Gastrocnemius medialis (tissue), 4 donors: ENCODE results near the gene IMMT. TPM values are rescaled to one million over a fixed set of nuclear protein-coding genes. Genes with fewer than 3 reads are reported as not detected.
A peak's percentile ranks its signal among the peaks of the same experiment; 100 is the strongest.

Experiments used
- ATAC-seq, 2 donors: fragments of 150-250 bp; one replicate each; pipeline ENCODE4 v1.9.1; 2016
- DNase-seq, 2 donors: peaks; one replicate each; pipeline ENCODE4 v3.0.0-alpha.2; 2019
- H3K27ac ChIP-seq, 4 donors: fragments of 200-600 bp; sonication (generic); 1 replicate in 1 of 4; 2 replicates in 3 of 4; pipeline ENCODE4 v1.5.1; 2016 to 2018; ENCODE audit warnings: mild to moderate bottlenecking in 2 of 4, moderate library complexity in 1 of 4
- H3K27me3 ChIP-seq, 3 donors: fragments of 200-600 bp; sonication (generic) in 2 of 3; 1 replicate in 1 of 3; 2 replicates in 2 of 3; pipeline versions ENCODE4 v1.5.1 to v1.6.0; 2016 to 2019; ENCODE audit warnings: mild to moderate bottlenecking in 1 of 3, moderate library complexity in 1 of 3
- H3K36me3 ChIP-seq, 2 donors: fragments of 200-600 bp; sonication (generic) in 1 of 2; one replicate each; pipeline ENCODE4 v1.5.1; 2017 to 2018
- H3K4me1 ChIP-seq, 2 donors: fragments of 200-600 bp; sonication (generic) in 1 of 2; one replicate each; pipeline ENCODE4 v1.5.1; 2016 to 2017; ENCODE audit warnings: mild to moderate bottlenecking in 2 of 2
- H3K4me3 ChIP-seq, 4 donors: fragments of 200-600 bp; sonication (generic) in 3 of 4; 1 replicate in 1 of 4; 2 replicates in 3 of 4; pipeline ENCODE4 v1.5.1; 2016 to 2019; ENCODE audit warnings: mild to moderate bottlenecking in 2 of 4
- H3K9me3 ChIP-seq, 3 donors: fragments of 200-600 bp; sonication (generic) in 2 of 3; 1 replicate in 1 of 3; 2 replicates in 2 of 3; pipeline ENCODE4 v1.5.1; 2016 to 2019
- POLR2A ChIP-seq, 2 donors: fragments of 450-650 bp; IDR thresholded peaks; one replicate each; pipeline ENCODE4 v1.6.1; 2017; ENCODE audit warnings: antibody characterized with exemption in 2 of 2, mild to moderate bottlenecking in 2 of 2, moderate library complexity in 2 of 2
- in situ Hi-C, 4 donors: fragments of 200-750 bp; cut with MboI; loops; one replicate each; pipeline versions ENCODE4 v1.15.0 to v1.8.0; 2017; ENCODE audit warnings: low sequenced_read_pairs in 4 of 4
- intact Hi-C: fragments of 100-400 bp; cut with DNase I; formaldehyde crosslinking; loops from one replicate; pipeline ENCODE4 v1.15.1; 2023; ENCODE audit warnings: low total_unique reads
- total RNA-seq, 4 donors: library from RNA; depleted of rRNA; stranded (reverse); fragments of >200 nt; gene quantifications; one replicate each; pipeline versions ENCODE4 v1.1.0 to v1.2.3, GENCODE V29; 2016
- TF ChIP-seq, protein P1 (sequence below), 5 experiments: fragments of 450-650 bp in 3 of 5; fragments of 200-600 bp in 2 of 5; sonication (generic) in 2 of 5; IDR thresholded peaks in 4 of 5; conservative IDR thresholded peaks in 1 of 5; 1 replicate in 4 of 5; 2 replicates in 1 of 5; pipeline ENCODE4 v1.5.1; 2016 to 2019; ENCODE audit warnings: antibody characterized with exemption in 5 of 5, mild to moderate bottlenecking in 3 of 5, moderate library complexity in 3 of 5

Gene IMMT
- total RNA-seq, 4 donors from 2014 or later = 83.5 to 153 (median 127) TPM

DNA sequence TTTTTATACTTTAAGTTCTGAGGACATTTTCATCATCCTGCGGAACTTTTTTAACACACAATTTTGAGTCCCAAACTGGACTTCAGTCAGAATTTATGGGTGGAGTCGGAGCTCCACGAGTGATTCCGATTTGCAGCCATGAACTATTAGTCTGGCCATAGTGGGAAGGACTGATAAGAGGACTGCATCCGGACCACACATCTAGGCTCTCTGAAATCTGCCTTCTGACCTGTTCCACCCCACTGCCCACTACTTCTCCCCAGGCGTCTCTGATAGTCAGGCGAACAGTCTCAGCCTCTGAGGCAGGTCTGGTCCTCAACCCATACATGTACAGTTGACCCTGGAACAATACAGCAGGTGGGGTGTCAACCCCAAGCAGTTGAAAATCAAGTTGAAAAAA is 9.2 kb upstream of the IMMT start:
- Histone ChIP-seq H3K27ac (peak overlapping the region in 1 of 4 donors; percentile 24), H3K9me3 (no peaks in the 10 kb centered on the region), H3K27me3 (no peaks in the 10 kb centered on the region), H3K4me1 (peaks cover 31 to 32% of the 10 kb centered on the region in 2 donors), H3K36me3 (peaks cover 7 to 39% of the 10 kb centered on the region in 2 donors), H3K4me3 (no peak overlapping the region)
- ATAC-seq (no peak), DNase-seq (no peak)
- intact Hi-C loops (no loop called here), in situ Hi-C loops (loop anchor here in 2 of 4 donors (25.0 kb wide), 2 partner anchors 358 to 408 kb away; partner anchors contain the start of genes CHMP3 (in 1 of the 2) and RNF103 (in 1 of the 2))
- TF ChIP-seq, protein P1, sequence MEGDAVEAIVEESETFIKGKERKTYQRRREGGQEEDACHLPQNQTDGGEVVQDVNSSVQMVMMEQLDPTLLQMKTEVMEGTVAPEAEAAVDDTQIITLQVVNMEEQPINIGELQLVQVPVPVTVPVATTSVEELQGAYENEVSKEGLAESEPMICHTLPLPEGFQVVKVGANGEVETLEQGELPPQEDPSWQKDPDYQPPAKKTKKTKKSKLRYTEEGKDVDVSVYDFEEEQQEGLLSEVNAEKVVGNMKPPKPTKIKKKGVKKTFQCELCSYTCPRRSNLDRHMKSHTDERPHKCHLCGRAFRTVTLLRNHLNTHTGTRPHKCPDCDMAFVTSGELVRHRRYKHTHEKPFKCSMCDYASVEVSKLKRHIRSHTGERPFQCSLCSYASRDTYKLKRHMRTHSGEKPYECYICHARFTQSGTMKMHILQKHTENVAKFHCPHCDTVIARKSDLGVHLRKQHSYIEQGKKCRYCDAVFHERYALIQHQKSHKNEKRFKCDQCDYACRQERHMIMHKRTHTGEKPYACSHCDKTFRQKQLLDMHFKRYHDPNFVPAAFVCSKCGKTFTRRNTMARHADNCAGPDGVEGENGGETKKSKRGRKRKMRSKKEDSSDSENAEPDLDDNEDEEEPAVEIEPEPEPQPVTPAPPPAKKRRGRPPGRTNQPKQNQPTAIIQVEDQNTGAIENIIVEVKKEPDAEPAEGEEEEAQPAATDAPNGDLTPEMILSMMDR (IDR thresholded peaks at IDR 0.05 in 4 of 5, conservative IDR thresholded peaks at IDR 0.05 in 1 of 5) = no peak
- TF ChIP-seq POLR2A (IDR thresholded peaks at IDR 0.05) = no peak

DNA sequence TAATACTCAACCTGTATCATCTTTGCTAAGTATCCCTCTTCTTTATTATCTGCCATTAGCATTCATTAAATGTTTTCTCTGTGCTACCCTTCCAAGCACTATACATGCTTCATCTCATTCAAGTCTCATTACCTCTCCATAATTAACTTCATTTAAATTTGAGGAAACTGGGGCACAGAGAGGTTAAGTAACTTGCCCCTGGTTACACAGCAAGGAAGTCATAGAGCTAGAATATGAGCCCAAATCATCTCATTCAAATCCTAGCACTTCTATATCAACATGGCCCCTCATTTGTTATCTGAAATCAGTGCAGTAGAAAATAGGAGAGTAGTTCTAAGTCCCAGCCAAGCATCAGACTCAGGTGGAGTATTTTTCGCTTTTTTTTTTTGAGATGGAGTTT is 8.4 kb upstream of the IMMT start:
- H3K4me3 ChIP-seq = no peak overlapping the region
- H3K27ac ChIP-seq = peak overlapping the region; percentile 61 to 86 (median 76)
- peaks cover 5 to 31% of the 10 kb centered on the region in 2 donors for H3K36me3 ChIP-seq
- H3K9me3 ChIP-seq = no peaks in the 10 kb centered on the region
- no peaks in the 10 kb centered on the region for H3K27me3 ChIP-seq
- no peak for TF ChIP-seq POLR2A (IDR thresholded peaks at IDR 0.05)
- TF ChIP-seq, protein P1 (IDR thresholded peaks at IDR 0.05 in 4 of 5, conservative IDR thresholded peaks at IDR 0.05 in 1 of 5) = no peak
- intact Hi-C loops (no loop called here), in situ Hi-C loops (loop anchor here in 2 of 4 donors (25.0 kb wide), 2 partner anchors 359 to 409 kb away; partner anchors contain the start of genes CHMP3 (in 1 of the 2) and RNF103 (in 1 of the 2))
- H3K4me1 ChIP-seq = peaks cover 31 to 37% of the 10 kb centered on the region in 2 donors
- DNase-seq = no peak
- no peak for ATAC-seq

DNA sequence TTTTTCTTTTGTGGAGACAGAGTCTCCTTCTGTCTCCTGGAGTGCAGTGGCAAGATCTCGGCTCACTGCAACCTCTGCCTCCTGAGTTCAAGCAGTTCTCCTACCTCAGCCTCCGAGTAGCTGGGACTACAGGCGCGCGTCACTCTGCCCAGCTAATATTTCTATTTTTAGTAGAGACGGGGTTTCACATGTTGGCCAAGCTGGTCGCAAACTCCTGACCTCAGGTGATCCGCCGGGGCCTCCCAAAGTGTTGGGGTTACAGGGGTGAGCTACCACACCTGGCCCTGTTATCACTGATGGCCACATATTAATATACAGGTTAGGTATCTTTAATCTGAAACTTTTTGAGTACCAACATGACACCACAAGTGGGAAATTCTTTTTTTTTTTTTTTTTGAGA is 7.4 kb upstream of the IMMT start:
- Histone ChIP-seq H3K27ac (peak overlapping the region; percentile 61 to 86 (median 76)), H3K36me3 (peaks cover 0 to 22% of the 10 kb centered on the region in 2 donors), H3K9me3 (no peaks in the 10 kb centered on the region), H3K27me3 (no peaks in the 10 kb centered on the region), H3K4me3 (no peak overlapping the region), H3K4me1 (peaks cover 31 to 37% of the 10 kb centered on the region in 2 donors)
- peak; percentile 12 to 55 for ATAC-seq
- in situ Hi-C loops = loop anchor here in 2 of 4 donors (25.0 kb wide), 2 partner anchors 360 to 410 kb away; partner anchors contain the start of genes CHMP3 (in 1 of the 2) and RNF103 (in 1 of the 2)
- peak in 1 of 2 donors; percentile 71 for DNase-seq
- peak; percentile 12 to 13 for TF ChIP-seq POLR2A (IDR thresholded peaks at IDR 0.05)
- TF ChIP-seq, protein P1 (IDR thresholded peaks at IDR 0.05 in 4 of 5, conservative IDR thresholded peaks at IDR 0.05 in 1 of 5) = no peak
- intact Hi-C loops = no loop called here

DNA sequence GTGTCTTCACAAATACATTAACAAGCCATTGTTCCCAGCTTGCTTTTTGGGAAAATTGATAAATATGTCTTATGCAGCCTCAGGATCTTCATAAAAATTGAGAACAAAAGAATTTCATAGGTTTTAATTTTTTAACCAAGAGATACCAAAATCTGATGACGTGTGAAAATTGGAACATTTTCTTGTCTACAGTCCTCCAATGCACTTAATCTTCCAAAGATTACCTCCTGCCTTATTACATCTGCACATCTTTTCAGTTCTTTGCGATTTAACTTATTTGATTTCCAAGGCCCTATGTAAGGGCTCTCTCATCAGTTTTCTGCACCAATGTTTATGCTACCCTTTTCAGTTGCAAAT is 7.1 kb upstream of the IMMT start:
- H3K4me3 ChIP-seq = no peak overlapping the region
- H3K27ac ChIP-seq = peak overlapping the region; percentile 61 to 86 (median 76)
- H3K27me3 ChIP-seq = no peaks in the 10 kb centered on the region
- H3K9me3 ChIP-seq = no peaks in the 10 kb centered on the region
- H3K4me1 ChIP-seq = peaks cover 31 to 37% of the 10 kb centered on the region in 2 donors
- in situ Hi-C loops (loop anchor here in 2 of 4 donors (25.0 kb wide), 2 partner anchors 360 to 410 kb away; partner anchors contain the start of genes CHMP3 (in 1 of the 2) and RNF103 (in 1 of the 2)), intact Hi-C loops (no loop called here)
- DNase-seq = no peak
- no peak for TF ChIP-seq POLR2A (IDR thresholded peaks at IDR 0.05)
- TF ChIP-seq, protein P1 (IDR thresholded peaks at IDR 0.05 in 4 of 5, conservative IDR thresholded peaks at IDR 0.05 in 1 of 5) = no peak
- H3K36me3 ChIP-seq = peaks cover 0 to 18% of the 10 kb centered on the region in 2 donors
- no peak for ATAC-seq
